ENCODE results near the gene SLC49A3.
"Not testable (repeated sequence)": the region's sequence is repeated elsewhere in the genome, so short reads cannot be mapped to it uniquely, and the experiment has no call there.

Gene SLC49A3

DNA sequence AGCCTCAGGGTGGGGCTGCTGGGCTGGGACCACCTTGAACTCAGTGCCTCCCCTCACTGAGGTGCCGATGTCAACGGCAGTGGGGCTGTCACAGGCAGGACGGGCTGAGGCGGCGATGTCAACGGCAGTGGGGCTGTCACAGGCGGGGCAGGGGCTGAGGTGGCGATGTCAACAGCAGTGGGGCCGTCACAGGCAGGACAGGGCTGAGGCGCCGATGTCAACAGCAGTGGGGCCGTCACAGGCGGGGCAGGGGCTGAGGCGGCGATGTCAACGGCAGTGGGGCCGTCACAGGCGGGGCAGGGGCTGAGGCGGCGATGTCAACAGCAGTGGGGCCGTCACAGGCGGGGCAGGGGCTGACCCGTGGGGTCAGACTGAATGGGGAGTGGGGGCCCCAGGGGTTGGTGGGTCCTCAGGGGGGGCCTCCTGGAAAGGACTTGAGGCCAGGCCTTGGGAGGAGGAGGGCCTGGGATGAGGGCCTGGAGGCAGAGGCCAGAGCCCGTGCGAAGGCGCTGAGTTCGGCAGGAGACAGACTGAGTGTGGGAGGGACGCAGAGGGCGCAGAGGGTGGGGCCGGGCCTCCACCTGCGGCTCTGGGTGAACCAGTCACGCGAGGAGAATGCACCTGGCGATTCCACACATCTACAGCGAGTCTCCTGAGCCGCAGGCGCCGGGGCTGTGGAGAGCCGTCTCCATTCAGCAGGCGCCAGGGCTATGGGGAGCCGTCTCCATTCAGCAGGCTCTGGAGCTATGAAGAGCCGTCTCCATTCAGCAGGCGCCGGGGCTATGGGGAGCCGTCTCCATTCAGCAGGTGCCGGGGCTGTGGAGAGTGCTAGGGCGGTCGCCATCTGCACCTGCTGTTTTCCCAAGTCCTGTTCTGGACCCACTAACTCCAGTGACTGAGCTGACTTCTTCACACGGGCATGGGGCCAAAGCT, 37.7 kb downstream of the SLC49A3 start:
- no peak for DNase-seq

GRCh38 chr4:650461-650860, 38.5 kb downstream of the SLC49A3 start:
- DNase-seq: no peak

DNA sequence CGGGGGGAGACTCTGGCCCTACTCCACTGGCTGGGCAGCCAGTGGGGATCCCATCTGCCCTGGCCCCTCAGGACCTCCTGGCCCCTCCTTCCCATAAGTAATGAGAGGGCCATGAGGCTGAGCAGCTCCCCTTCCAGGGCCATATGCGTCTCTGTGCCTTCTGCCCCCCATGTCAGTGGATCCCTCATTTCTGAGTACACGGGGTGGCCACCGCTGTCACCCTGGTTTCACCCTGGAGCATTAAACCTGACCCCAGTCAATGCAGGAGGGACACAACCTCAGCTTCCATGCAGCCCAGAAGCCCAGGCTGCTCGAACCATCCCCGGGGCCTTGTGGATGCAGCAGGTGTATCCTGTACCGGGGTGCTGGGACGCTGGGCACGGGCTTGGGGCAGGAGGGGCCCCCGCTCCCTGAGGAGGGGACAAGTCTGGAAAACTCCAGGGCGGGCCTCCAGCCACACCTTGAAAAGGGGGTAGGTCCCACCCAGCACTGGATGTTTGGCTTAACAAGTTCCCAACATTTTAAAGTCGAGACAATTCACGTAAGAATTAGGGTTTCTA, 39.1 kb downstream of the SLC49A3 start:
- no peak for DNase-seq

DNA sequence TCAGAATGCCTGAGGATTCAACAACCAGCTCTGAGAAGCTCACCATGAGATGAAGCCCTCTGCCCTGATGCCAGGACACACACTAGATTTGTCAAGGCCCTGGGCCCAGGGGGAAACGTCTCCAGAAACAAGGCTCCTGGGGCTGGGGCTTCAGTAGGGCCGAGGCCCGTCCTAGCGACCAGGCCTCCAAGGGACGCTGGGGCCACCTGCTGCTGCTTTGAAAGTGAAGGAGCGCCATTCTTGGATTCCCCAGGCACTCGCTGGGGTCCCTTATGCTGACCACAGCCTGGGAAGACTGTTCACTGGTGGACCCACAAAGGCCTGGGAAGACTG, 39.7 kb downstream of the SLC49A3 start:
- no peak for DNase-seq

- no peak for DNase-seq
These were observed 40.2 kb downstream of the SLC49A3 start for GRCh38 chr4:648579-649292.

DNA sequence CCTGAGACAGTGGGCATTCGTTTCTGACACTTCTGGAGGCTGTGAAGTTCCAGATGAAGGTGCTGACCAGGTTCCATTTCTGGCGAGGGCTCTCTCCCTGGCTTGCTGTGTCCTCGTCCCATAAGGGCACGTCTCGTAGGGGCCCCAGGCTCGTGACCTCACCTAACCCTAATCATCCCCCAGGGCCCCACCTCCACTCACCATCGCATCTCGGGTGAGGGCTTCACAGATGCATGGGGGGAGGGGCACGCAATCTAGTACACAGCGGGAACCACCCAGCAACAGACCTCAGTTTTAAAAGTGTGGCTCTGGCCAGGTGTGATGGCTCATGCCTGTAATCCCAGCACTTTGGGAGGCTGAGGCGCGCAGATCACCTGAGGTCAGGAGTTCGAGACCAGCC, 41.5 kb downstream of the SLC49A3 start:
- no peak for DNase-seq

DNA sequence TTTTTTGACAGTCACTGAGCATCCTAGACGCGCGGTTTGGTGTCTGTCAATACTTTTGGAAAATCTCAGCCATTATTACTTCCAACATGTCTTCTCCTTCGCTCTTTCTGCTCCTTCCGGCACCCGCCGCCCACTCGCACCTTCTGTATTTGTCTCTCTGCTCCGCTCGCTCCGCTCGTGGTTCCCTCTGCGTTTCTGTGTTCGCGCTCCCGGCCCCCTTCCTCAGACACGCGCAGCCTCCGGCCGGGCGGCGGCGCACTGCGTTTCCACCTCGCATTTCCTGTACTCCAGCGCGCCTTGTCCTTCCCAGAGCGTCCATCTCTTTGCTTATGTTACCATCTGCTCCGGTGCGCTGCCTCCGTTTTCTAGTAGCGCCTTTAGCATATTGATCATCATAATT, 42.5 kb downstream of the SLC49A3 start:
- DNase-seq: no peak

DNA sequence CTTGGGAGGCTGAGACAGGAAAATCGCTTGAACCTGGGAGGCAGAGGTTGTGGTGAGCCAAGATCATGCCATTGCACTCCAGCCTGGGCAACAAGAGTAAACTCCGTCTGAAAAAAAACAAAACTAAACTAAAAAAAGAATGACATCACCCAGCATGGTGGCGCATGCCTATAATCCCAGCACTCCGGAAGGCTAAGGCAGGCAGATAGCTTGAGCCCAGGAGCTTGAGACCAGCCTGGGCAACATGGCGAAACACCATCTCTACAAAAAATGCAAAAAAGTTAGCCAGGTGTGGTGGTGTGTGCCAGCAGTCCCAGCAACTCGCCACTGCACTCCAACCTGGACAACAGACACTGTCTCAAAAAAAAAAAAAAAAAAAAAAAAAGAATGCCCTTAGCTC, 46.6 kb downstream of the SLC49A3 start:
- not testable (repeated sequence) for DNase-seq

GRCh38 chr4:637536-638280, 51.2 kb downstream of the SLC49A3 start:
- no peak for DNase-seq

DNA sequence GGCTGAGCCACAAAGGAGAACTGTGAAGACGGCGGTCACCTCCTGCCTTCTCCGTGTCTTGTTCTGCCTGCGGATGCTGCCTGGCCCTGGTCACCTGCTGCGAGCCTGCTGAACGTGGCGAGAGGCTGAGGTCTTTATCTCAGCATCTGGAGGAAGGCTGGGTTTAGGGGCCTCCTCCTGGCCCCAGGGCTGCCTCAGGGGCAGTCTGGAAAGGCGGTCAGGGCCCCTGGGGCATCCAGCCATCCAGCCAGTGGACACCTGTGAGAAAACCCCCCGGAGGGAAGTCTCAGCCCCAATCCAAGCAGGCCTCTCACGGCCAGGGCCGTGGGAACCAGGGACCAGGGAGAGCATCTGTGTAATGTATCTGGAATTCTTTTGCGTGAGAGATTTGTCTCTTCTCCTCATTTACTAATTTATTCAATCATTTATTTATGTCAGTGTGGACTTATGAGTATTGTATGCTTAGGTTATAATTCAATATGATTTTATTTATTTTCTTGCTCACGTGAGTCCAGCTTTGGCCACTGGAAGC, 52.3 kb downstream of the SLC49A3 start:
- no peak for DNase-seq

DNA sequence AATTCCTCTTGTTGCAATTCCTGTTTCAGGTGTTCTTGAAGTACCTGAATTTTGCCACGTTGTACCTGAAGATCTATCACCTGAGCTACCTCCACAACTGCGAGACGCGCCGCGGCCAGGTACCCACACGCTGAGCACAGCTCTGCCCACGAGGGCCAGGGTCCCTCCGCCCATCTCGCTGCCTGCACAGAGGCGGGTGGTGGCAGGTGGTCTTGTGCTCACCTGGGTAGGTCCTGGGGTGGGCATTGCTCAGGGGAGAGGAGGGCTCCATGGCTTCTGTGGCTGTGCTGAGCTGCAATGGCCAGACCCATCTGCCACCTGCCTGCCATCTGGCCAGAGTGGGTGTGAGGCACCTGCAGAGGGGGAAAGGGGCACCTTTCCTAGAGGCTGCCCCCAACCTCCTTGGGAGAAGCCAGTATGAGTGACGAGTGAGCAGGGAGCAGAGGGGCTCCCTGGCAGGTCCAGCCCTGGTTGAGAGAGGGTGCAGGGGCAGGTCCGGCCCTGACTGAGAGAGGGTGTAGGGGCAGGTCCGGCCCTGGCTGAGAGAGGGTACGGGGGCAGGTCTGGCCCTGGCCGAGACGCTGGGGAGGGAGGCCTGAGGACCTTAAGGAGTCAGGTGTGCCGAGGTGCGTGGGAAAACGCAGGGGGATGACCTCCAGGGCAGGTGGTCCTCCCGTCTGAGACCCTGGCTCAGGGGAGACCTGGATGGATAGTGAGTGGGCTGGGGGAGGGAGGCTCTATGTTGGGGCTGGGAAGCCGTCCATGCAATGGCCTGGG, 52.9 kb downstream of the SLC49A3 start:
- DNase-seq: no peak

- DNase-seq: not testable (repeated sequence)
These were observed 53.7 kb downstream of the SLC49A3 start for GRCh38 chr4:635066-635835.

GRCh38 chr4:634599-634985, 54.4 kb downstream of the SLC49A3 start:
- DNase-seq: no peak

DNA sequence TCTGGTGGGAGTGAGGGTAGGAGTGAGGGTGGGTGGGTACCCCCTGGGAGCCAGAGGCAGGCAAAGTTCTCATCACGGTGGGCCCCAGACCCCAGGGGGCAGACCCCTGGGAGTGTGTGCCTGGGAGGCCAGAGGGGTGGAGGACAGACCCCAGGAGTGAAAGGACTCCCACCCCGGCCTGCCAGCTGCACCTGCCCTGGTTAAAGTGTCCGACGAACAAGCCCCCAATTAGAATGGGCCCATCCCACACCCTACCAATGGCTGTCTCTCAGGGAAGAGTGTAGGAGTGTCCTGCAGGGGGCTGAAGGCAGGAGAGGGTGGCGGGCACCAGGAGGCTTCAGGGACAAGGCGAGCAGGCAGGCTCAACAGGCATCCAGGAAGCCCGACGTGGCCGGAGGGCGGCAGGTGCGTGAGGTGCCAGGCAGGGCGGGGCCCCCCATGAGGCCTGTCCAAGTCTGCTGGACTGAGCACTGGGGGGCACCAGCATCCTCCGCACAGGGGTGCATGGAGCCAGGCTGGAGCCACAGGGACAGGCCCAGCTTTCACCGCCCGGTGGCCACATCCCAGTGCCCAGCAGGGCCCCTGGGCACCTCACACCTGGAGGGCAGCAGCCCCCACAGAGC, 54.9 kb downstream of the SLC49A3 start:
- DNase-seq: no peak

DNA sequence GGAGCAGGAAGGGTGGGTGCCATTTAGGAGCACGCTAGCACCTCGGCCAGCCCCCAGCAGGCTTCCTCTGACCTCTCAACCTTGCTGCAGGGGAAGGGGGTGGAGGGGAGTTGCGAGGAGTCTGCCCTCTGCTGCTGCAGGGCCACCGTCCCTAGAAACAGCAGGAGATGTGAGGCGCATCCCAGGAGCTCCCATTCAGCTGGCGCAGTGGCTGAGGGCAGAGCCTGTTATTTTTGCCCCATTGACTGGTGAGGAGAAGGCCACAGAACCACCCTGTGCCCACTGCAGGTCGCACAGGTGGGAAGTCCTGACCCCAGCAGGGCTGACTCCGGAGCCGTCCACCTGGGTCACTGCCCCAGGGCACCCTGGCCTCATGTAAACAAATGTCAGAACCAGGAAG, 55.5 kb downstream of the SLC49A3 start:
- no peak for DNase-seq

GRCh38 chr4:632926-633325, 56.0 kb downstream of the SLC49A3 start:
- no peak for DNase-seq

GRCh38 chr4:632196-632790, 56.7 kb downstream of the SLC49A3 start:
- no peak for DNase-seq

Measured in CD4-positive, alpha-beta T cell treated with Interferon gamma for 1 hour (primary cell).